ENCODE measurements around the gene COL20A1.

DNA sequence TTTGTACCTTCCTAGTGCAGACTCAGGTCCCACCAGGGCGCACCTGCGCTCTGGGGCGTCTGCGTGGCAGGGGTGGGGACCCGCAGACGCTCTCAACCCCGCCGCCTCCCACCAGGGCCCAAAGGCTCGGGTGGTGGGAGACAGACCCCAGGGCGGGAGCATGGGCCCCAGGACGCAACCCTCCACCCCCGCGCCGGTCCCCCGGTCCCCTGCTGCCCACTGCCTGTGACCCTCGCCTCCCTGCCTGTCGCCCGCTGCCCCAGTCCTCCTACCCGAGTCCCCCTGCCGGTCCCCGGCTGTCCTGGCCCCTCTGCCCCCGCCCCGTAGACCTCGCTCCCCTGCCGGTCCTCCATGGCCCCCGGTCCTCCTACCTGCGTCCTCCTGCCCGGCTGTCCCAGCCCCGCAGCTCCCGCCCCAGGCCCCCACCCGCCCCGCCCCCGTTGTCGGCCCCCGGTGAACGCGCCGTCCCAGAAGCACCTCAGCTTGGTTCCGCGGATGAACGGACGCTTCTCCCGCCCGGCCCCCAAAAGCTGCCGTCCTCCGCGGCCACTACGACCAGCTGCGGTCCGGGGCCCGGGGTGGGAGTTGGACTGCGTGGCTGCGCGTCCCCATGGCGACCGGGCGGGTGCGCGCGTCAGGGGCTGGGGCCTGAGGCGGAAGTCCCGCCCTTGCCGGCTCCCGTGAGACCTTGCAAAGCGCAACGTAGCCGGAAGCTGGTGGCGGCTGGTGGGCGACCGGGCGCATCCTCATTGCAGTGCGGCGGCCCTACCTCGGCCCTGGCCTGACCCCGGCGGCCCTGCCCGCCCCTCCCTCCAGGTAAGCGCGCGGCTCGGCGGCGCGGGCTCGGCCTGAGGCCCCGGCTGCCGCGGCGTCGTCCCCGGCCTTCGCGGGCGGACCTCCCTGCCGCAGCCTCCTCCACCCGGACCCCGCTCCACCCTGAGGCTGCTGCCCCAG, 20.6 kb upstream of the COL20A1 start, which contains the start of gene ARFGAP1:
- TF ChIP-seq, protein P1, sequence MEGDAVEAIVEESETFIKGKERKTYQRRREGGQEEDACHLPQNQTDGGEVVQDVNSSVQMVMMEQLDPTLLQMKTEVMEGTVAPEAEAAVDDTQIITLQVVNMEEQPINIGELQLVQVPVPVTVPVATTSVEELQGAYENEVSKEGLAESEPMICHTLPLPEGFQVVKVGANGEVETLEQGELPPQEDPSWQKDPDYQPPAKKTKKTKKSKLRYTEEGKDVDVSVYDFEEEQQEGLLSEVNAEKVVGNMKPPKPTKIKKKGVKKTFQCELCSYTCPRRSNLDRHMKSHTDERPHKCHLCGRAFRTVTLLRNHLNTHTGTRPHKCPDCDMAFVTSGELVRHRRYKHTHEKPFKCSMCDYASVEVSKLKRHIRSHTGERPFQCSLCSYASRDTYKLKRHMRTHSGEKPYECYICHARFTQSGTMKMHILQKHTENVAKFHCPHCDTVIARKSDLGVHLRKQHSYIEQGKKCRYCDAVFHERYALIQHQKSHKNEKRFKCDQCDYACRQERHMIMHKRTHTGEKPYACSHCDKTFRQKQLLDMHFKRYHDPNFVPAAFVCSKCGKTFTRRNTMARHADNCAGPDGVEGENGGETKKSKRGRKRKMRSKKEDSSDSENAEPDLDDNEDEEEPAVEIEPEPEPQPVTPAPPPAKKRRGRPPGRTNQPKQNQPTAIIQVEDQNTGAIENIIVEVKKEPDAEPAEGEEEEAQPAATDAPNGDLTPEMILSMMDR (IDR thresholded peaks at IDR 0.05): no peak
- TF ChIP-seq POLR2A (IDR thresholded peaks at IDR 0.05): peak; percentile 49
